HG03064 (cell line): ENCODE results near the gene FOXP2.

Experiments
- ATAC-seq: cut with Tn5 transposase; IDR thresholded peaks from one replicate; pipeline ENCODE4 v1.9.1; 2021; ENCODE audit warnings: low read depth; ENCODE audit not compliant: unreplicated experiment

Gene FOXP2

DNA sequence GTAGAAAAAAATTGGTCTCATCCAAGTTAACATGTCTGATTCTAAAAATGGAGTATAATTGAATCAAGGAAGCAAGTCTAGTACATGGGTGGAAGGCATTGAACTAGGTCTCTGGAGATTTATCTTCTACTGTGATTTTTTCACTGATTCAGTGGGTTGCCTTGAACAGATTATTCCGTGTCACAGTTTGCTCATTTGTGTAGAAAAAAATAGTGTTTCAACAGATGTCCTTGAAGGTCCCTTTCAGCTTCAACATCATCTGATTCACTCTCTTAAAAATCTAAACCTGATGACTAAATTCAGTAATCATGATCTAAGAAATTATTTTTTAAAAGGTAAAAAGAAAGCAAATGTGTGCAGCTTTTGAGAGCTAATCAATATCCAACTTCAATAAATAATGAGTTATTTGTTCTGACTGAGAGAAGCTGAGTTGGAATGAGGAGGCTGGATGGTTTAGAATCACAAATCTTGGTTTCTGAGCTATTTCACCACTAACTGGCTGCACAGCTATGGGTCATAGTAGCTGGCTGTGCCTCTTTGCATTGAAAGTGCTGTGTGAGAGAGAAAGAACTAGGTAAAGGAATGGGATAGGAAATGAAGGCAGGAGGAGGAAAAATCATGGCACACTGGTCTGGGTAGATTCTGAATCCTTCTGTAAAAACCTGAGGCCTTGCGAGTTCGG, 285.8 kb downstream of the FOXP2 start:
- ATAC-seq: no peak

DNA sequence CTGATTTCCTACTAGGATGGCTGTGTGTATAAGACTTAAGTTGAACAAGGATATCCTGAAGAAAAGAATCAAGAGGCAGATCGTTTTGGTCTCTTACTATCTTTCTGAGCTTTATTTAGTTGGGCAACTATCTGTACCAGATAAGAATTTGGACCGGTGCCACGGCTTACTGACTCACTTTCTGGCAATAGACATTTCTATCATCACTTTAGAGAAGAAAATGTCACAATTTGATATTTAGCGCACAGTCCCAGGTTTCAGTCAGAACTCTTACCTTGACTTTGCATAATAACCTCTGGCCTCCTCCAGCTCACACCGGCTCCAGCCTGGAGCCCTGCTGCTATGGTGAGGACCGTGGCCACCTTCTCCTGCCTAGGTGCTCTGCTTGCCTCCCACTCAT, 289.1 kb downstream of the FOXP2 start:
- ATAC-seq: no peak

GRCh38 chr7:114708646-114709045, 294.0 kb downstream of the FOXP2 start:
- ATAC-seq: no peak

- ATAC-seq: no peak
Observed at GRCh38 chr7:114710499-114710898, 295.9 kb downstream of the FOXP2 start.

GRCh38 chr7:114711241-114711640, 296.6 kb downstream of the FOXP2 start:
- no peak for ATAC-seq

DNA sequence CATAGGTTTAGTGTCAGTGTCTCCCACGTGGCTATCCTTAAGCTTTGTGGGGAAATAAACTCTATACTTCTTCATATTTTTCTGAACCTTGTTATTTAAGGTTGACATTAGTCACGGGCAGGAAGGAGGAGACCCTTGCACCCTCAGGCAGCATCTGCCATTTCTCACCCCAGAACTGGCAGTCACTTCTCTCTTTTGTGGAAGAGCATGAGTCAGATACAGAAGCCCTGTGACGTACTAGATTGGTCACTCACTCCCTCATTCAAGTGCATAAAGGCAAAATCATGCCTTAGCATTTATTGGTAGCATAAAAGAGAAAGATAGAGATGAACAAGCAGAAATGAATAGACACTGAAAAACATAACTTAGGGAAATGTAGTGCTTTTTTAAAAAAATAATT, 301.3 kb downstream of the FOXP2 start:
- ATAC-seq: no peak

GRCh38 chr7:114718861-114719260, 304.2 kb downstream of the FOXP2 start:
- ATAC-seq: no peak

- ATAC-seq: no peak
Observed at GRCh38 chr7:114720725-114721124, 306.1 kb downstream of the FOXP2 start.

DNA sequence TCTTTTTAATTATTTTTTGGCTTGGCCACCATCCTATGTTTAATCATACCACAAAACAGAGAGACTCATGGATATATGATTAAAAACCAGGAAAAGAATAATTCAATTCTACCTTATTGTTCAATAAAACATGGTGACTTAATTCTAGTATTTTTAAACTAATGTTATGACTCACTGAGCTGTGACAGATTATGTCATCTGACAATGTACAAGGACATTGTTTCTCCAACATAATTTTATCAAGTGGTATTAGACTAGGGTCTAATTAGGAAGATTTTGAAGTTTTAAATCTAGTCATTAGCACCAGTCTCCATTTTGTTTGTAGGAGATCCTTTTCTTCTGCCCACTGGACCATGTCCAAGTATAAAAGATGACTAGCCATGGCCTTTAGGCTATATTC, 307.9 kb downstream of the FOXP2 start:
- no peak for ATAC-seq

- no peak for ATAC-seq
Observed at GRCh38 chr7:114723308-114723707, 308.7 kb downstream of the FOXP2 start.

DNA sequence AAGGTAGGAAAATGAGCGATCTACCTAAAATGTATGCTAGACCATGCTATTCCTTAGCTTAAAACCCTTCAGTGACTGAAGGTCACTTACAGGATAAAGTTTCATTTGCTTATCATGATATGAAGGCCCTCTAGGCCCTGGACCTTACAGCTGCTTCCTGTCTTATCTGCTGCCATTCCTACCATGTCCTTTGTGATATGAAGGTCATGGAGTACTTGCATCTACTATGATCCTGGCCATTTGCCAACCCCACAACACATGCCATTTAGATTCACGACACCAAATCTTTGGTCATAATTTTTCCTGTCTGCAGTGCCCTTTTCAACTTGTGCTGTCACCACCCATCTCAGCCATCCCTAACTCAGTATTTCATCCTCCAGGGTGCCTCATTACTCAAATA, 325.5 kb downstream of the FOXP2 start:
- no peak for ATAC-seq

DNA sequence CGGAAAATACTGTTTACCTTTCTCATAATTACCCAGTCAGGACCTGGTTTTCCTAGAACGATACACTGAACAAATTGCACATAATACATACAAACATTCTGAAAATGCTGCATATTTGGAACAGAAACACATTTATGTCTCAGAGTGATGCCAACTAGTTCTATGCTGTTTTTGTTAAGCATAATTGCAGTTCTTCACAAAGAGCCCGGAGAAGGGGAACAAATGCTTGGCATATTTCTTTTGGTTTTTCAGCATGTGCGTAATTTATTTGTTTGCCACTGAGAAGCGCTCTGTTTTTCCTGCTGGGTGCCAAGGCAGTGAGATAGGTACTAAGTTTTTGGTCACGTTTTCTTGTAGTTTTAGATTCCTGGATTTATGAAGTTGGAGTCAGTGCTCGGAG, 326.3 kb downstream of the FOXP2 start:
- no peak for ATAC-seq

GRCh38 chr7:114741911-114742310, 327.3 kb downstream of the FOXP2 start:
- ATAC-seq: no peak
